Measurements from ENCODE around the gene TREML2.
"Not testable (repeated sequence)": the region's sequence is repeated elsewhere in the genome, so short reads cannot be mapped to it uniquely, and the experiment has no call there.

TREML2 gene

GRCh38 chr6:41200901-41201763 is at the start of gene TREML2:
Gene TREML2 (minus strand): TSS chr6:41201149. CDS start chr6:41201008, 141 bp downstream.
- peak; percentile 51 for DNase-seq

GRCh38 chr6:41247882-41248705 is 47.1 kb upstream of the TREML2 start:
- no peak for DNase-seq

- no peak for DNase-seq
These were observed 46.4 kb upstream of the TREML2 start for GRCh38 chr6:41247288-41247865.

- DNase-seq, result not testable (repeated sequence)
These were observed 45.6 kb upstream of the TREML2 start for GRCh38 chr6:41246529-41246928.

GRCh38 chr6:41239467-41240159 is 38.7 kb upstream of the TREML2 start:
- DNase-seq, result no peak

GRCh38 chr6:41237128-41237527 is 36.2 kb upstream of the TREML2 start:
- no peak for DNase-seq

- no peak for DNase-seq
These were observed 35.3 kb upstream of the TREML2 start for GRCh38 chr6:41236276-41236675.

- no peak for DNase-seq
These were observed 31.7 kb upstream of the TREML2 start for GRCh38 chr6:41232667-41233066.

- no peak for DNase-seq
These were observed 30.3 kb upstream of the TREML2 start for GRCh38 chr6:41231246-41231645.

GRCh38 chr6:41229721-41230120 is 28.8 kb upstream of the TREML2 start:
- DNase-seq, result no peak

- DNase-seq, result peak; percentile 71
These were observed 27.7 kb upstream of the TREML2 start for GRCh38 chr6:41228616-41229015.

- no peak for DNase-seq
These were observed 27.1 kb upstream of the TREML2 start, which contains the start of gene TREML4 for GRCh38 chr6:41228096-41228495. Gene TREML4 (plus strand): TSS chr6:41228349. CDS start chr6:41228428, 79 bp downstream.

- DNase-seq, result no peak
These were observed 25.8 kb upstream of the TREML2 start for GRCh38 chr6:41226752-41227151.

GRCh38 chr6:41224800-41225199 is 23.9 kb upstream of the TREML2 start:
- no peak for DNase-seq

- peak; percentile 19 for DNase-seq
These were observed 21.6 kb upstream of the TREML2 start for GRCh38 chr6:41222513-41222912.

- DNase-seq, result no peak
These were observed 21.1 kb upstream of the TREML2 start for GRCh38 chr6:41222045-41222444.

- no peak for DNase-seq
These were observed 15.7 kb upstream of the TREML2 start for GRCh38 chr6:41216616-41217015.

GRCh38 chr6:41215777-41216176 is 14.8 kb upstream of the TREML2 start:
- no peak for DNase-seq

GRCh38 chr6:41214559-41215238 is 13.8 kb upstream of the TREML2 start:
- DNase-seq, result no peak

GRCh38 chr6:41209547-41210320 is 8.8 kb upstream of the TREML2 start:
- no peak for DNase-seq

GRCh38 chr6:41208439-41209106 is 7.6 kb upstream of the TREML2 start:
- no peak for DNase-seq
